HepG2 (cell line): Measurements from ENCODE around the gene C10orf71. TPM values are rescaled to one million over a fixed set of nuclear protein-coding genes. Genes with fewer than 3 reads are reported as not detected.

Source experiments
- ATAC-seq: fragments of 200-7000 bp; cut with Tn5 transposase; 3 replicates; pipeline ENCODE4 v1.9.1; 2020; ENCODE audit warnings: mild to moderate bottlenecking, moderate library complexity
- BruUV-seq: library from RNA; stranded (reverse); fragments of 400-500 nt; replicated peaks from 2 replicates; lab custom pipeline; 2021; lab: Mats Ljungman, UMichigan
- CTCF ChIA-PET: fragments of 300-600 bp; formaldehyde crosslinking; extraction: SDS; loops from one replicate; lab custom pipeline; 2021; ENCODE audit warnings: low total read pairs, inconsistent platforms, low intra/inter-chr PET ratio; lab: Yijun Ruan, JAX
- POLR2A ChIA-PET: fragments of 350-600 bp; sonication (Branson Sonifier 250); formaldehyde crosslinking; loops from one replicate; lab custom pipeline; 2020; ENCODE audit warnings: antibody characterized with exemption, inconsistent platforms; lab: Yijun Ruan, JAX
- DNase-seq: peaks from one replicate; pipeline ENCODE4 v3.0.0-alpha.2; 2015; ENCODE audit warnings: low spot score
- FAIRE-seq: peaks from 3 replicates; lab custom pipeline; 2011; peaks lifted over from hg19 to GRCh38; lab: Jason Lieb, UNC
- H2AFZ ChIP-seq: one replicate; pipeline ENCODE4 v1.6.1; 2011; ENCODE audit warnings: low read length, inconsistent platforms
- H3K27ac ChIP-seq: fragments of 300-600 bp; 3 replicates; pipeline ENCODE4 v1.8.0; 2011; ENCODE audit warnings: mixed run types, mild to moderate bottlenecking, mixed read lengths, low read length, inconsistent platforms; ENCODE audit not compliant: insufficient read depth; ENCODE audit errors: extremely low read length
- H3K27me3 ChIP-seq, 2 experiments: fragments of 200-600 bp in 1 of 2; 2 replicates in 1 of 2; 3 replicates in 1 of 2; pipeline versions ENCODE4 v1.6.0 to v1.8.0; 2011; ENCODE audit warnings: low read length in 2 of 2, mild to moderate bottlenecking in 2 of 2, moderate library complexity in 2 of 2, inconsistent platforms in 1 of 2; ENCODE audit not compliant: insufficient read depth in 2 of 2, control insufficient read depth in 1 of 2
- H3K36me3 ChIP-seq, 2 experiments: fragments of 200-600 bp in 1 of 2; replicated peaks in 1 of 2; 2 replicates in 1 of 2; 3 replicates in 1 of 2; pipeline versions ENCODE4 v1.5.1 to v1.8.0; 2011; ENCODE audit warnings: low read length in 2 of 2, inconsistent platforms in 1 of 2; ENCODE audit not compliant: insufficient read depth in 2 of 2, control insufficient read depth in 1 of 2
- H3K4me1 ChIP-seq: 2 replicates; pipeline ENCODE4 v1.5.1; 2012; ENCODE audit warnings: low read length, inconsistent platforms; ENCODE audit not compliant: insufficient read depth
- H3K4me2 ChIP-seq: 2 replicates; pipeline ENCODE4 v1.6.0; 2011; ENCODE audit warnings: low read depth, low read length, inconsistent platforms
- H3K4me3 ChIP-seq, 3 experiments: fragments of 200-600 bp in 1 of 3; sonication (generic), shearing (Covaris generic) in 1 of 3; replicated peaks in 1 of 3; 2 replicates each; pipeline ENCODE4 v1.5.1; 2011 to 2016; ENCODE audit warnings: low read length in 3 of 3, inconsistent platforms in 2 of 3, low read depth in 2 of 3, mild to moderate bottlenecking in 2 of 3, control low read depth in 1 of 3, mixed read lengths in 1 of 3; ENCODE audit not compliant: insufficient read depth in 1 of 3
- H3K79me2 ChIP-seq: one replicate; pipeline ENCODE4 v1.6.1; 2011; ENCODE audit warnings: low read length, inconsistent platforms; ENCODE audit not compliant: insufficient read depth
- H3K9ac ChIP-seq: 2 replicates; pipeline ENCODE4 v1.6.0; 2011; ENCODE audit warnings: mild to moderate bottlenecking, low read depth, low read length, inconsistent platforms; ENCODE audit not compliant: insufficient read depth
- H3K9me3 ChIP-seq: 2 replicates; pipeline ENCODE4 v1.5.1; 2012; ENCODE audit warnings: mild to moderate bottlenecking, low read length
- H4K20me1 ChIP-seq: 2 replicates; pipeline ENCODE4 v1.6.0; 2011; ENCODE audit warnings: inconsistent platforms, mild to moderate bottlenecking, low read length, moderate library complexity; ENCODE audit not compliant: insufficient read depth
- GPN1 ChIP-seq: sonication (generic); formaldehyde crosslinking; IDR thresholded peaks from 2 replicates; pipeline ENCODE4 v1.5.1; 2020; ENCODE audit warnings: missing genetic modification reagents, borderline replicate concordance
- KDM6A ChIP-seq: IDR thresholded peaks from 2 replicates; pipeline ENCODE4 v1.6.1; 2016; ENCODE audit warnings: low read depth
- NAIF1 ChIP-seq: sonication (generic); formaldehyde crosslinking; IDR thresholded peaks from 2 replicates; pipeline ENCODE4 v1.5.0; 2020; ENCODE audit warnings: mild to moderate bottlenecking, missing genetic modification reagents, borderline replicate concordance
- POLR2AphosphoS5 ChIP-seq: IDR thresholded peaks from 2 replicates; pipeline ENCODE4 v1.6.1; 2012; ENCODE audit warnings: low read depth, low read length
- RBAK ChIP-seq: sonication (generic); formaldehyde crosslinking; IDR thresholded peaks from 2 replicates; pipeline ENCODE4 v1.5.1; 2020; ENCODE audit warnings: mild to moderate bottlenecking, missing genetic modification reagents
- ZMAT5 ChIP-seq: sonication (generic); formaldehyde crosslinking; IDR thresholded peaks from 2 replicates; pipeline ENCODE4 v1.5.0; 2020; ENCODE audit warnings: mild to moderate bottlenecking, low read depth, missing genetic modification reagents, borderline replicate concordance
- ZNF788 ChIP-seq: sonication (generic); formaldehyde crosslinking; IDR thresholded peaks from 2 replicates; pipeline ENCODE4 v1.5.0; 2020; ENCODE audit warnings: mild to moderate bottlenecking, missing genetic modification reagents, borderline replicate concordance
- WGBS: methylation state at CpG from one replicate; pipeline ENCODE4 v1.1.6; 2017; ENCODE audit warnings: low lambda C conversion rate; 5-methylcytosine and 5-hydroxymethylcytosine counted together
- in situ Hi-C: cut with HindIII; loops from 2 replicates; pipeline ENCODE4 v1.10.0; 2017; ENCODE audit warnings: low pct_unique_long_range_greater_than_20kb; ENCODE audit not compliant: extremely low pct_ligation_motif_present
- intact Hi-C: fragments of 100-400 bp; cut with micrococcal nuclease; formaldehyde crosslinking; loops from one replicate; pipeline ENCODE4 v1.10.0; 2022; ENCODE audit not compliant: unreplicated experiment
- polyA plus RNA-seq, 8 experiments: library from polyadenylated mRNA; depleted of rRNA in 3 of 8; stranded (reverse) in 7 of 8; unstranded in 1 of 8; fragments of >200 nt; fragmentation: Illumina TruSeq in 4 of 8; extraction: Trizol in 4 of 8; gene quantifications; 2 replicates each; pipeline versions ENCODE4 v1.2.1 to v1.2.3, GENCODE V29; 2011 to 2016; ENCODE audit warnings: low read depth in 4 of 8, missing spikeins in 1 of 8, mixed read lengths in 1 of 8; ENCODE audit not compliant: insufficient read depth in 1 of 8
- total RNA-seq, 5 experiments: library from RNA; depleted of rRNA; stranded (reverse); fragments of >200 nt; fragmentation: Illumina TruSeq; extraction: Trizol; gene quantifications; 2 replicates each; pipeline ENCODE4 v1.2.3, GENCODE V29; 2016; ENCODE audit warnings: low read depth in 1 of 5
- TF ChIP-seq, protein P1 (sequence below): sonication (generic); formaldehyde crosslinking; IDR thresholded peaks from 2 replicates; pipeline ENCODE4 v1.8.0; 2023; ENCODE audit warnings: mild to moderate bottlenecking, missing genetic modification reagents
- TF ChIP-seq, protein P2 (sequence below): IDR thresholded peaks from 2 replicates; pipeline ENCODE4 v1.6.1; 2012; ENCODE audit warnings: low read depth, low read length, improper control_type of control experiment
- TF ChIP-seq, protein P3 (sequence below): sonication (generic); formaldehyde crosslinking; IDR thresholded peaks from 2 replicates; pipeline ENCODE4 v1.5.0; 2020; ENCODE audit warnings: mild to moderate bottlenecking, missing genetic modification reagents
- TF ChIP-seq, protein P4 (sequence below): sonication (generic); formaldehyde crosslinking; IDR thresholded peaks from 2 replicates; pipeline ENCODE4 v1.5.0; 2020; ENCODE audit warnings: mild to moderate bottlenecking, missing genetic modification reagents

Gene C10orf71
- total and polyA plus RNA-seq, 2 of the 13 experiments (the other 11 are each of a cell fraction or from before 2014, with no cell fraction given) = not detected

GRCh38 chr10:49268185-49268584, 30.8 kb upstream of the C10orf71 start (continued):
- TF ChIP-seq ZMAT5 (CRISPR knock-in tag) (no peak), KDM6A (no peak), RBAK (CRISPR knock-in tag) (no peak), GPN1 (CRISPR knock-in tag) (no peak)
- TF ChIP-seq, protein P1, sequence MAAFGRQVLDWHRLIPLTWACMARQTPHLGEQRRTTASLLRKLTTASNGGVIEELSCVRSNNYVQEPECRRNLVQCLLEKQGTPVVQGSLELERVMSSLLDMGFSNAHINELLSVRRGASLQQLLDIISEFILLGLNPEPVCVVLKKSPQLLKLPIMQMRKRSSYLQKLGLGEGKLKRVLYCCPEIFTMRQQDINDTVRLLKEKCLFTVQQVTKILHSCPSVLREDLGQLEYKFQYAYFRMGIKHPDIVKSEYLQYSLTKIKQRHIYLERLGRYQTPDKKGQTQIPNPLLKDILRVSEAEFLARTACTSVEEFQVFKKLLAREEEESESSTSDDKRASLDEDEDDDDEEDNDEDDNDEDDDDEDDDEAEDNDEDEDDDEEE (CRISPR knock-in tag) = no peak
- TF ChIP-seq, protein P2, sequence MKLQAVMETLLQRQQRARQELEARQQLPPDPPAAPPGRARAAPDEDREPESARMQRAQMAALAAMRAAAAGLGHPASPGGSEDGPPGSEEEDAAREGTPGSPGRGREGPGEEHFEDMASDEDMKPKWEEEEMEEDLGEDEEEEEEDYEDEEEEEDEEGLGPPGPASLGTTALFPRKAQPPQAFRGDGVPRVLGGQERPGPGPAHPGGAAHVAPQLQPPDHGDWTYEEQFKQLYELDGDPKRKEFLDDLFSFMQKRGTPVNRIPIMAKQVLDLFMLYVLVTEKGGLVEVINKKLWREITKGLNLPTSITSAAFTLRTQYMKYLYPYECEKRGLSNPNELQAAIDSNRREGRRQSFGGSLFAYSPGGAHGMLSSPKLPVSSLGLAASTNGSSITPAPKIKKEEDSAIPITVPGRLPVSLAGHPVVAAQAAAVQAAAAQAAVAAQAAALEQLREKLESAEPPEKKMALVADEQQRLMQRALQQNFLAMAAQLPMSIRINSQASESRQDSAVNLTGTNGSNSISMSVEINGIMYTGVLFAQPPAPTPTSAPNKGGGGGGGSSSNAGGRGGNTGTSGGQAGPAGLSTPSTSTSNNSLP = no peak
- TF ChIP-seq, protein P3, sequence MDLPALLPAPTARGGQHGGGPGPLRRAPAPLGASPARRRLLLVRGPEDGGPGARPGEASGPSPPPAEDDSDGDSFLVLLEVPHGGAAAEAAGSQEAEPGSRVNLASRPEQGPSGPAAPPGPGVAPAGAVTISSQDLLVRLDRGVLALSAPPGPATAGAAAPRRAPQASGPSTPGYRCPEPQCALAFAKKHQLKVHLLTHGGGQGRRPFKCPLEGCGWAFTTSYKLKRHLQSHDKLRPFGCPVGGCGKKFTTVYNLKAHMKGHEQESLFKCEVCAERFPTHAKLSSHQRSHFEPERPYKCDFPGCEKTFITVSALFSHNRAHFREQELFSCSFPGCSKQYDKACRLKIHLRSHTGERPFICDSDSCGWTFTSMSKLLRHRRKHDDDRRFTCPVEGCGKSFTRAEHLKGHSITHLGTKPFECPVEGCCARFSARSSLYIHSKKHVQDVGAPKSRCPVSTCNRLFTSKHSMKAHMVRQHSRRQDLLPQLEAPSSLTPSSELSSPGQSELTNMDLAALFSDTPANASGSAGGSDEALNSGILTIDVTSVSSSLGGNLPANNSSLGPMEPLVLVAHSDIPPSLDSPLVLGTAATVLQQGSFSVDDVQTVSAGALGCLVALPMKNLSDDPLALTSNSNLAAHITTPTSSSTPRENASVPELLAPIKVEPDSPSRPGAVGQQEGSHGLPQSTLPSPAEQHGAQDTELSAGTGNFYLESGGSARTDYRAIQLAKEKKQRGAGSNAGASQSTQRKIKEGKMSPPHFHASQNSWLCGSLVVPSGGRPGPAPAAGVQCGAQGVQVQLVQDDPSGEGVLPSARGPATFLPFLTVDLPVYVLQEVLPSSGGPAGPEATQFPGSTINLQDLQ (CRISPR knock-in tag) = no peak

DNA sequence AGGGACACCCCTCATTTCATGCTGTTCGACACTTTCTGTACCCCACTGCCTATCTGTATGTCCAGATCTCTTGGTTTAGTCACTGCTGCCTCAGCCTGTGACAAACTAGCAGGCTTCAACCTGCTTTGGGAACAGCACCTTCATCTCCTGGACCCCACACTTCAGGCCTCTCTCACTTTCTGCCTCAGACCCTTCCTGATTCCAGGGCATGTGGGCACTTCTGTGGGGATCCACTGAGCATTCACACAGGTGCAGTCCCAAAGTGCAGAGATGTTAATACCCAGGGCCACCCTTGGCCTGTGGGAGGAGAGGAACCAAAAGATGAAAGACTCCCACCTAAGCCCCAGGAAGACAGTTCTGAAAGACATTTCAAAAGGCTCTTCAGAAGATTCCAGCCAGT, 29.4 kb upstream of the C10orf71 start:
- Histone ChIP-seq H3K4me1 (no peaks in the 10 kb centered on the region), H3K79me2 (no peaks in the 10 kb centered on the region), H3K9ac (no peak overlapping the region), H3K4me2 (no peak overlapping the region), H3K9me3 (peaks cover 12% of the 10 kb centered on the region; the same call in 1 of the 2 replicates), H2AFZ (no peak overlapping the region), H3K27me3 (no peaks in the 10 kb centered on the region), H4K20me1 (no peaks in the 10 kb centered on the region), H3K4me3 (no peak overlapping the region), H3K27ac (no peak overlapping the region), H3K36me3 (no peaks in the 10 kb centered on the region)
- intact Hi-C loops (no loop called here), in situ Hi-C loops (no loop called here)
- ChIA-PET CTCF (no interaction called here), POLR2A (no interaction called here)
- WGBS = 0% methylated on average over 1 of the region's 1 CpG
- ATAC-seq = no peak
- no peak for DNase-seq
- no TSS peak for BruUV-seq
- no peak for FAIRE-seq
- TF ChIP-seq, protein P4, sequence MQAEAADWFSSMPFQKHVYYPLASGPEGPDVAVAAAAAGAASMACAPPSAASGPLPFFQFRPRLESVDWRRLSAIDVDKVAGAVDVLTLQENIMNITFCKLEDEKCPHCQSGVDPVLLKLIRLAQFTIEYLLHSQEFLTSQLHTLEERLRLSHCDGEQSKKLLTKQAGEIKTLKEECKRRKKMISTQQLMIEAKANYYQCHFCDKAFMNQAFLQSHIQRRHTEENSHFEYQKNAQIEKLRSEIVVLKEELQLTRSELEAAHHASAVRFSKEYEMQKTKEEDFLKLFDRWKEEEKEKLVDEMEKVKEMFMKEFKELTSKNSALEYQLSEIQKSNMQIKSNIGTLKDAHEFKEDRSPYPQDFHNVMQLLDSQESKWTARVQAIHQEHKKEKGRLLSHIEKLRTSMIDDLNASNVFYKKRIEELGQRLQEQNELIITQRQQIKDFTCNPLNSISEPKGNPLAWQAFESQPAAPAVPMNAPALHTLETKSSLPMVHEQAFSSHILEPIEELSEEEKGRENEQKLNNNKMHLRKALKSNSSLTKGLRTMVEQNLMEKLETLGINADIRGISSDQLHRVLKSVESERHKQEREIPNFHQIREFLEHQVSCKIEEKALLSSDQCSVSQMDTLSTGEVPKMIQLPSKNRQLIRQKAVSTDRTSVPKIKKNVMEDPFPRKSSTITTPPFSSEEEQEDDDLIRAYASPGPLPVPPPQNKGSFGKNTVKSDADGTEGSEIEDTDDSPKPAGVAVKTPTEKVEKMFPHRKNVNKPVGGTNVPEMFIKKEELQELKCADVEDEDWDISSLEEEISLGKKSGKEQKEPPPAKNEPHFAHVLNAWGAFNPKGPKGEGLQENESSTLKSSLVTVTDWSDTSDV (CRISPR knock-in tag) = no peak
- no peak for TF ChIP-seq NAIF1 (CRISPR knock-in tag)
- no peak for TF ChIP-seq POLR2AphosphoS5
- TF ChIP-seq, protein P3 (CRISPR knock-in tag) = no peak
- TF ChIP-seq ZNF788 = no peak
